T-cell (primary cell): ENCODE data around the gene VAPA. TPM values are rescaled to one million over a fixed set of nuclear protein-coding genes. Genes with fewer than 3 reads are reported as not detected.
"Not testable (repeated sequence)": the region's sequence is repeated elsewhere in the genome, so short reads cannot be mapped to it uniquely, and the experiment has no call there.

Experiments
- ATAC-seq, 4 experiments: fragments of 200-7000 bp in 3 of 4; fragments of 150-1000 bp in 1 of 4; cut with Tn5 transposase; replicated peaks in 1 of 4; 1 replicate in 3 of 4; 2 replicates in 1 of 4; pipeline ENCODE4 v1.10.0; 2021; ENCODE audit warnings: moderate library complexity in 3 of 4, mild to moderate bottlenecking in 2 of 4, moderate number of reproducible peaks in 1 of 4
- CTCF ChIA-PET, 2 donors: fragments of 300-600 bp; sonication (Branson Sonifier 250); formaldehyde crosslinking; loops; one replicate each; lab custom pipeline; 2022; ENCODE audit warnings: antibody characterized with exemption in 2 of 2; lab: Charles Lee
- POLR2A ChIA-PET, 2 donors: fragments of 300-600 bp; sonication (Branson Sonifier 250); formaldehyde crosslinking; loops; one replicate each; lab custom pipeline; 2022; ENCODE audit warnings: antibody characterized with exemption in 2 of 2; lab: Charles Lee
- DNase-seq, 35 experiments: peaks; one replicate each; pipeline versions ENCODE4 v3.0.0 to v3.0.0-alpha.2; 2013 to 2023
- H3K27ac ChIP-seq: one replicate; pipeline ENCODE4 v1.5.1; 2013; ENCODE audit warnings: low read length
- H3K27me3 ChIP-seq, 2 experiments: replicated peaks in 1 of 2; 1 replicate in 1 of 2; 2 replicates in 1 of 2; pipeline versions ENCODE4 v1.6.1 to v1.7.0; 2013; ENCODE audit warnings: low read length in 1 of 2, mixed read lengths in 1 of 2; ENCODE audit not compliant: control insufficient read depth in 2 of 2, insufficient read depth in 2 of 2; ENCODE audit errors: extremely low read depth in 1 of 2
- H3K36me3 ChIP-seq, 2 donors: 1 replicate in 1 of 2; 2 replicates in 1 of 2; pipeline versions ENCODE4 v1.6.1 to v1.7.0; 2013; ENCODE audit warnings: low read length in 1 of 2; ENCODE audit not compliant: control insufficient read depth in 2 of 2, insufficient read depth in 1 of 2; ENCODE audit errors: extremely low read depth in 1 of 2
- H3K4me1 ChIP-seq, 2 experiments: 1 replicate in 1 of 2; 2 replicates in 1 of 2; pipeline versions ENCODE4 v1.6.1 to v1.7.0; 2013; ENCODE audit warnings: low read length in 2 of 2, mixed read lengths in 1 of 2; ENCODE audit not compliant: insufficient read depth in 2 of 2, control insufficient read depth in 1 of 2; ENCODE audit errors: extremely low read depth in 1 of 2
- H3K4me3 ChIP-seq, 2 donors: 1 replicate in 1 of 2; 2 replicates in 1 of 2; pipeline versions ENCODE4 v1.5.1 to v1.7.0; 2013; ENCODE audit warnings: mild to moderate bottlenecking in 2 of 2, low read length in 1 of 2, moderate library complexity in 1 of 2; ENCODE audit not compliant: control insufficient read depth in 1 of 2; ENCODE audit errors: extremely low read depth in 1 of 2
- H3K9me3 ChIP-seq: 2 replicates; pipeline ENCODE4 v1.7.0; 2013
- H3K27ac Mint-ChIP-seq, 2 donors: one replicate each; pipeline ENCODE4 v1.8.0; 2020 to 2021; ENCODE audit warnings: mild to moderate bottlenecking in 2 of 2, mixed read lengths in 2 of 2
- H3K27me3 Mint-ChIP-seq, 2 donors: one replicate each; pipeline ENCODE4 v1.8.0; 2021 to 2022; ENCODE audit warnings: mixed read lengths in 2 of 2
- H3K36me3 Mint-ChIP-seq: one replicate; pipeline ENCODE4 v1.8.0; 2021; ENCODE audit warnings: mixed read lengths
- H3K4me1 Mint-ChIP-seq, 3 donors: one replicate each; pipeline ENCODE4 v1.8.0; 2020 to 2022; ENCODE audit warnings: mixed read lengths in 3 of 3, mild to moderate bottlenecking in 1 of 3
- H3K4me3 Mint-ChIP-seq, 3 donors: one replicate each; pipeline ENCODE4 v1.8.0; 2020 to 2022; ENCODE audit warnings: mild to moderate bottlenecking in 3 of 3, mixed read lengths in 3 of 3, moderate library complexity in 3 of 3
- H3K9me3 Mint-ChIP-seq, 3 donors: one replicate each; pipeline ENCODE4 v1.8.0; 2020 to 2022; ENCODE audit warnings: mixed read lengths in 3 of 3
- WGBS: methylation state at CpG from one replicate; pipeline ENCODE4 v1.1.5; 2013; ENCODE audit warnings: missing lambda C conversion rate; ENCODE audit not compliant: insufficient coverage; 5-methylcytosine and 5-hydroxymethylcytosine counted together
- total RNA-seq, 35 experiments: library from RNA in 6 of 35; stranded (reverse) in 6 of 35; fragments of 120-200 nt in 1 of 35; gene quantifications; one replicate each; pipeline versions ENCODE4 v1.2.1 to v1.2.4 and lab custom pipeline; 2013 to 2026

The VAPA gene
- total RNA-seq, 5 donors from 2014 or later (not counting 1 experiment from before 2014, with no cell fraction given): 116 to 157 (median 119) TPM

- WGBS: 85% methylated on average over 5 of the region's 8 CpGs
- ChIA-PET POLR2A (no interaction called here), CTCF (no interaction called here)
- no peak within 1 kb of the TSS for H3K27ac Mint-ChIP-seq
- Histone ChIP-seq H3K4me1 (no peaks in the 10 kb centered on the region), H3K4me3 (no peak within 1 kb of the TSS), H3K27me3 (no peaks in the 10 kb centered on the region), H3K9me3 (no peaks in the 10 kb centered on the region), H3K36me3 (no peaks in the 10 kb centered on the region), H3K27ac (no peak within 1 kb of the TSS)
- H3K36me3 Mint-ChIP-seq: no peaks in the 10 kb centered on the region
- no peak for DNase-seq
- H3K27me3 Mint-ChIP-seq: peaks cover 0 to 3% of the 10 kb centered on the region in 2 donors
- no peaks in the 10 kb centered on the region for H3K9me3 Mint-ChIP-seq
- ATAC-seq: no peak
- no peak within 1 kb of the TSS for H3K4me3 Mint-ChIP-seq
- H3K4me1 Mint-ChIP-seq: no peaks in the 10 kb centered on the region
Observed at GRCh38 chr18:9885170-9886004, 28.4 kb upstream of the VAPA start, which contains the start of gene TXNDC2. TXNDC2 (plus strand) TSS chr18:9885973; CDS start chr18:9886681, 708 bp downstream.

- Histone ChIP-seq H3K27ac (no peak overlapping the region), H3K4me1 (no peaks in the 10 kb centered on the region), H3K9me3 (no peaks in the 10 kb centered on the region), H3K4me3 (no peak overlapping the region), H3K27me3 (no peaks in the 10 kb centered on the region), H3K36me3 (no peaks in the 10 kb centered on the region)
- Mint-ChIP-seq H3K4me1 (no peaks in the 10 kb centered on the region), H3K9me3 (no peaks in the 10 kb centered on the region), H3K36me3 (no peaks in the 10 kb centered on the region), H3K27me3 (peaks cover 0 to 3% of the 10 kb centered on the region in 2 donors), H3K27ac (no peak overlapping the region), H3K4me3 (no peak overlapping the region)
- ATAC-seq: no peak
- ChIA-PET CTCF (no interaction called here), POLR2A (no interaction called here)
- DNase-seq: no peak
- 97% methylated on average over 2 of the region's 3 CpGs for WGBS
Observed at GRCh38 chr18:9886005-9886348, 27.8 kb upstream of the VAPA start.

GRCh38 chr18:9887992-9888391, 25.8 kb upstream of the VAPA start:
- Histone ChIP-seq H3K4me3 (no peak overlapping the region), H3K27me3 (no peaks in the 10 kb centered on the region), H3K36me3 (no peaks in the 10 kb centered on the region), H3K9me3 (no peaks in the 10 kb centered on the region), H3K4me1 (no peaks in the 10 kb centered on the region), H3K27ac (no peak overlapping the region)
- no peak overlapping the region for H3K4me3 Mint-ChIP-seq
- ATAC-seq (no peak), DNase-seq (no peak)
- ChIA-PET CTCF (no interaction called here), POLR2A (no interaction called here)
- H3K4me1 Mint-ChIP-seq: no peaks in the 10 kb centered on the region
- H3K27me3 Mint-ChIP-seq: peaks cover 0 to 3% of the 10 kb centered on the region in 2 donors
- no peaks in the 10 kb centered on the region for H3K36me3 Mint-ChIP-seq
- no peak overlapping the region for H3K27ac Mint-ChIP-seq
- WGBS: 100% methylated on average over 3 of the region's 5 CpGs
- H3K9me3 Mint-ChIP-seq: no peaks in the 10 kb centered on the region

GRCh38 chr18:9890196-9890595, 23.6 kb upstream of the VAPA start:
- DNase-seq (no peak), ATAC-seq (no peak)
- no peaks in the 10 kb centered on the region for H3K9me3 ChIP-seq
- POLR2A ChIA-PET: no interaction called here
- Mint-ChIP-seq H3K9me3 (no peaks in the 10 kb centered on the region), H3K4me1 (no peaks in the 10 kb centered on the region), H3K36me3 (no peaks in the 10 kb centered on the region), H3K27ac (no peak overlapping the region), H3K27me3 (peaks cover 0 to 3% of the 10 kb centered on the region in 2 donors), H3K4me3 (no peak overlapping the region)
- CTCF ChIA-PET: interaction anchor here in 1 of 2 donors (0.6 kb wide), 1 partner anchor 15 kb away, joined by 3 read pairs; no protein-coding TSS in a partner anchor
- no peak overlapping the region for H3K4me3 ChIP-seq
- no peaks in the 10 kb centered on the region for H3K4me1 ChIP-seq
- no peak overlapping the region for H3K27ac ChIP-seq
- WGBS: 86% methylated on average over 2 of the region's 5 CpGs
- H3K36me3 ChIP-seq: no peaks in the 10 kb centered on the region
- H3K27me3 ChIP-seq: no peaks in the 10 kb centered on the region

GRCh38 chr18:9890957-9891356, 22.9 kb upstream of the VAPA start:
- Histone ChIP-seq H3K27me3 (no peaks in the 10 kb centered on the region), H3K36me3 (no peaks in the 10 kb centered on the region), H3K4me3 (no peak overlapping the region), H3K27ac (no peak overlapping the region), H3K9me3 (no peaks in the 10 kb centered on the region), H3K4me1 (no peaks in the 10 kb centered on the region)
- Mint-ChIP-seq H3K27me3 (peaks cover 0 to 2% of the 10 kb centered on the region in 2 donors), H3K36me3 (no peaks in the 10 kb centered on the region), H3K27ac (no peak overlapping the region), H3K4me1 (no peaks in the 10 kb centered on the region), H3K4me3 (no peak overlapping the region), H3K9me3 (no peaks in the 10 kb centered on the region)
- no CpG with 5 or more reads among the region's 1 CpG for WGBS
- POLR2A ChIA-PET: no interaction called here
- CTCF ChIA-PET: interaction anchor here in 1 of 2 donors (0.6 kb wide), 1 partner anchor 15 kb away, joined by 3 read pairs; no protein-coding TSS in a partner anchor
- DNase-seq (no peak), ATAC-seq (no peak)

DNA sequence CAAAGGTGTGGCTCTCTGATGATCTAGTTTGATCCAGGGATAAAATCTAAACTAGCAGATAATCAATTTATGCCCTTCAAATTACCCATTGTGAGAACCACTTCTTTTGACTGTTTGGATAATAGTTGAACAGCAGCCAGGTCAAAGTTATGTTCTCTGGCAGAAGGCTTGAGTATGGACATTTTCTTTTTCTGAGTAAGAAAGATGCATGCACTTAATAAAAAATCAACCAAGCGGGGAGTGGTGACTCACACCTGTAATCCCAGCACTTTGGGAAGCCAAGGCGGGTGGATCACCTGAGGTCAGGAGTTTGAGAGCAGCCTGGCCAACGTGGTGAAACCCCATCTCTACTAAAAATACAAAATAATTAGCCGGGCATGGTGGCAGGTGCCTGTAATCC, 22.3 kb upstream of the VAPA start:
- DNase-seq, H3K4me3 Mint-ChIP-seq, H3K27ac ChIP-seq, H3K9me3 ChIP-seq, H3K27me3 ChIP-seq, H3K27ac Mint-ChIP-seq, H3K36me3 Mint-ChIP-seq, H3K4me3 ChIP-seq, H3K4me1 Mint-ChIP-seq, CTCF ChIA-PET, POLR2A ChIA-PET, H3K9me3 Mint-ChIP-seq, H3K4me1 ChIP-seq, ATAC-seq, H3K27me3 Mint-ChIP-seq, H3K36me3 ChIP-seq: not testable (repeated sequence)
- WGBS: 66% methylated on average over 2 of the region's 4 CpGs
